ENCODE results near the gene FGF2.
A peak's percentile ranks its signal among the peaks of the same experiment; 100 is the strongest.

The FGF2 gene

DNA sequence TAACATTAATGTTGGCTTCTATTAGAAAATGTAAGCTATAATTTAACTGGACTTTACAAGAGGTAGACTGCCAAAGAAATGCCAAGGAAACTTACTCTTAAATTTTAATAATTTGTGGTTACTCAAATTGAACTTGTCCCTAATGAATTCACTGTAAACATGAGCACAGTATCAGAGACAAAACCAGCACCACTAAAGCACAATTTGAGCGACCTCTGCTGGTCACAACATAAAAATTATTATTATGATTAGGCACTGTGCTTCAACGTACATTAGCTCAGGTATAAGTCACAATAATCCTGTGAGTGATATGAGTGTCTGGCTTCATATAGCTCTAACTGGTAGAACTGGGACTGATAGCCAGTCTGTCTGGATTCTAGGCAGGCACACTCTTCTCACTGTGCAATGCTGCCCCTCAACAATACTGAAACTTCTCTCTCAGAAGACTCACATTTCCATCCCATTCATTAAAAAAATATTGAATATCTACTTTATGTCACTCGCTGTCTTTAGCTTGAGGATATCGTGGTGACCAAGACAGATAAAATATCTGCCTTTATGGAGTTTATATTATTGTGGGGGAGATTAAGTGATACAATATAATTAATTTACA is 87.8 kb downstream of the FGF2 start:
- Histone ChIP-seq H3K36me3 (ENCODE audit: insufficient read depth) (no peaks in the 10 kb centered on the region), H3K27ac (no peak overlapping the region), H3K4me1 (ENCODE audit: low read depth, poor library complexity, severe bottlenecking) (peaks cover 18% of the 10 kb centered on the region), H3K4me2 (no peak overlapping the region), H3K79me2 (ENCODE audit: insufficient read depth, low read depth) (no peaks in the 10 kb centered on the region), H2AFZ (ENCODE audit: low read depth) (no peak overlapping the region), H3K27me3 (ENCODE audit: insufficient read depth, low read depth) (no peaks in the 10 kb centered on the region), H3K9ac (no peak overlapping the region), H4K20me1 (ENCODE audit: insufficient read depth) (no peaks in the 10 kb centered on the region), H3K4me3 (IDR thresholded peaks at IDR 0.05; ENCODE audit: insufficient read depth, low read depth, low read length) (no peak overlapping the region)
- TF ChIP-seq, protein P1, sequence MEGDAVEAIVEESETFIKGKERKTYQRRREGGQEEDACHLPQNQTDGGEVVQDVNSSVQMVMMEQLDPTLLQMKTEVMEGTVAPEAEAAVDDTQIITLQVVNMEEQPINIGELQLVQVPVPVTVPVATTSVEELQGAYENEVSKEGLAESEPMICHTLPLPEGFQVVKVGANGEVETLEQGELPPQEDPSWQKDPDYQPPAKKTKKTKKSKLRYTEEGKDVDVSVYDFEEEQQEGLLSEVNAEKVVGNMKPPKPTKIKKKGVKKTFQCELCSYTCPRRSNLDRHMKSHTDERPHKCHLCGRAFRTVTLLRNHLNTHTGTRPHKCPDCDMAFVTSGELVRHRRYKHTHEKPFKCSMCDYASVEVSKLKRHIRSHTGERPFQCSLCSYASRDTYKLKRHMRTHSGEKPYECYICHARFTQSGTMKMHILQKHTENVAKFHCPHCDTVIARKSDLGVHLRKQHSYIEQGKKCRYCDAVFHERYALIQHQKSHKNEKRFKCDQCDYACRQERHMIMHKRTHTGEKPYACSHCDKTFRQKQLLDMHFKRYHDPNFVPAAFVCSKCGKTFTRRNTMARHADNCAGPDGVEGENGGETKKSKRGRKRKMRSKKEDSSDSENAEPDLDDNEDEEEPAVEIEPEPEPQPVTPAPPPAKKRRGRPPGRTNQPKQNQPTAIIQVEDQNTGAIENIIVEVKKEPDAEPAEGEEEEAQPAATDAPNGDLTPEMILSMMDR (conservative IDR thresholded peaks at IDR 0.05; ENCODE audit: low read depth, low read length): 0 out of 2 replicates have a peak, but pooled peaks have one; percentile 26

DNA sequence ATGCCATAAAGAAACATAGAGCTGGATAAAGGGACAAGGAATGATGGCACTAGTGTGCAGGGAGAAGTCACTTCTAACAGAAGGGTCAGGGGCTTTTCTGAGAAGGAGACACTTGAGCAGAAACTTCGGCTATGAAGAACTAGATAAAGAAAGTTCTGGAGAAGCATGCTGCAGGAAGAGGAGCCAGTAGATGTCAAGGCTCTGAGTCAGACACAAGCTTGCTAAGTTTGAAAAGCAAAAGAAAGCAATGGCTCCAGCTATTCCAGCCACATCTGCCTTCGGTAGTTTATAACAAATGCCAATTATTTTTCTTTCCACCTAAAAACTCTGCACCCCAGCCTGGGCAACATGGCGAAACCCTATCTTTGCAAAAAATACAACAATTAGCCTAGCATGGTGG is 88.3 kb downstream of the FGF2 start:
- no peak overlapping the region for H3K4me2 ChIP-seq
- H2AFZ ChIP-seq (ENCODE audit: low read depth): no peak overlapping the region
- H3K4me1 ChIP-seq (ENCODE audit: low read depth, poor library complexity, severe bottlenecking): peaks cover 18% of the 10 kb centered on the region
- no peaks in the 10 kb centered on the region for H3K27me3 ChIP-seq (ENCODE audit: insufficient read depth, low read depth)
- H4K20me1 ChIP-seq (ENCODE audit: insufficient read depth): no peaks in the 10 kb centered on the region
- H3K9ac ChIP-seq: no peak overlapping the region
- no peak overlapping the region for H3K27ac ChIP-seq
- H3K36me3 ChIP-seq (ENCODE audit: insufficient read depth): no peaks in the 10 kb centered on the region
- H3K4me3 ChIP-seq (IDR thresholded peaks at IDR 0.05; ENCODE audit: insufficient read depth, low read depth, low read length): no peak overlapping the region
- H3K79me2 ChIP-seq (ENCODE audit: insufficient read depth, low read depth): no peaks in the 10 kb centered on the region
- TF ChIP-seq, protein P1 (conservative IDR thresholded peaks at IDR 0.05; ENCODE audit: low read depth, low read length): no peak

DNA sequence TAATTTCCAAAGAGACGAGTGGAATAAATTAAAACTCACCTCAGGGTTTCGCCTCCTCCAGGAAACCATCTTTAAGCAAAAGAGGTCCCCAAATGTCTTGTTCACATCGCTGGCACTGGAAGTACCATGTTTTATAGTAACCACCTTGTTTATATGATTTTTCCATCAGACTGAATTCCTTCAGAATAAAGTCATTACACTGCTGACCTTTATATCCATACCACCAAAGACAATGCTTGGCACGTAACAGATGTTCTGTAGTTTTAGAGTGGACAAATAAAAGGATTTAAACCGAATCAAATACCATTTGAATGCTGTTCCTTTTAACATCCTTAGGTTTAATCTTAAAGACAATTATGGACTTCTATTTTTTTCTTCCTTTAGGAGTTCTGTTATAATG is 91.1 kb downstream of the FGF2 start:
- H3K36me3 ChIP-seq (ENCODE audit: insufficient read depth): no peaks in the 10 kb centered on the region
- TF ChIP-seq, protein P1 (conservative IDR thresholded peaks at IDR 0.05; ENCODE audit: low read depth, low read length): no peak
- H3K4me2 ChIP-seq: no peak overlapping the region
- no peaks in the 10 kb centered on the region for H3K27me3 ChIP-seq (ENCODE audit: insufficient read depth, low read depth)
- no peak overlapping the region for H3K9ac ChIP-seq
- no peak overlapping the region for H3K27ac ChIP-seq
- H3K4me1 ChIP-seq (ENCODE audit: low read depth, poor library complexity, severe bottlenecking): peaks cover 14% of the 10 kb centered on the region
- H2AFZ ChIP-seq (ENCODE audit: low read depth): no peak overlapping the region
- no peaks in the 10 kb centered on the region for H3K79me2 ChIP-seq (ENCODE audit: insufficient read depth, low read depth)
- no peaks in the 10 kb centered on the region for H4K20me1 ChIP-seq (ENCODE audit: insufficient read depth)
- no peak overlapping the region for H3K4me3 ChIP-seq (IDR thresholded peaks at IDR 0.05; ENCODE audit: insufficient read depth, low read depth, low read length)

DNA sequence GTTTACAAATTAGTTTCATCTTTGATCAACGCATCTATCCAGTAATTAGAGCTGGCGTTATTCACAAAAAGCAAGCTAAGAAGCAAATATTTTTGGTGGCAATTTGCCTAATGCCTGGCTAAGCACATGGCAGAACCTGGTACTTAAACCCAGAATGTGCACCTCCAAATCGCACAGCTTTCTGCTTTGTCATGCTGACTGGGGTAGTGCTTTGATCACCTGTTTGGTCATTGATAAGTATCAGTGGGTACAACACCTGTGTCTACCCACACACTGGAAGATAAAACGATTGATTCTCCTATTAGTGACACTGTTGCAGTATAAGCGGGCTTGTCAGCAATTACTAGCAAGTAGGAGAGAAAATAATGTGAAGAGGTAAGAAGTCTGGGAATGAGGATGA is 93.8 kb downstream of the FGF2 start:
- no peak overlapping the region for H3K4me3 ChIP-seq (IDR thresholded peaks at IDR 0.05; ENCODE audit: insufficient read depth, low read depth, low read length)
- no peaks in the 10 kb centered on the region for H4K20me1 ChIP-seq (ENCODE audit: insufficient read depth)
- no peak overlapping the region for H2AFZ ChIP-seq (ENCODE audit: low read depth)
- H3K36me3 ChIP-seq (ENCODE audit: insufficient read depth): no peaks in the 10 kb centered on the region
- H3K4me2 ChIP-seq: no peak overlapping the region; the same call in 1 of the 2 replicates
- TF ChIP-seq, protein P1 (conservative IDR thresholded peaks at IDR 0.05; ENCODE audit: low read depth, low read length): no peak
- H3K4me1 ChIP-seq (ENCODE audit: low read depth, poor library complexity, severe bottlenecking): peaks cover 26% of the 10 kb centered on the region
- no peak overlapping the region for H3K9ac ChIP-seq
- H3K79me2 ChIP-seq (ENCODE audit: insufficient read depth, low read depth): peaks cover 25% of the 10 kb centered on the region
- no peak overlapping the region for H3K27ac ChIP-seq
- H3K27me3 ChIP-seq (ENCODE audit: insufficient read depth, low read depth): no peaks in the 10 kb centered on the region
